Measurements from ENCODE around the gene RASAL2.

GRCh38 chr1:178165196-178165595 lies 71.3 kb downstream of the RASAL2 start:
- no peak for TF ChIP-seq CTCF (conservative IDR thresholded peaks at IDR 0.05; ENCODE audit: low read length)
- no peak for TF ChIP-seq EZH2phosphoT487 (IDR thresholded peaks at IDR 0.05; ENCODE audit: borderline replicate concordance)

All from Loucy (cell line).